Fibroblast of skin of right biceps (primary cell): Measurements from ENCODE around the gene DYSF.

Experiments
- DNase-seq: peaks from one replicate; pipeline ENCODE4 v3.0.0-alpha.2; 2013

Gene DYSF

GRCh38 chr2:71696381-71696780, 243.0 kb downstream of the DYSF start:
- DNase-seq: no peak

DNA sequence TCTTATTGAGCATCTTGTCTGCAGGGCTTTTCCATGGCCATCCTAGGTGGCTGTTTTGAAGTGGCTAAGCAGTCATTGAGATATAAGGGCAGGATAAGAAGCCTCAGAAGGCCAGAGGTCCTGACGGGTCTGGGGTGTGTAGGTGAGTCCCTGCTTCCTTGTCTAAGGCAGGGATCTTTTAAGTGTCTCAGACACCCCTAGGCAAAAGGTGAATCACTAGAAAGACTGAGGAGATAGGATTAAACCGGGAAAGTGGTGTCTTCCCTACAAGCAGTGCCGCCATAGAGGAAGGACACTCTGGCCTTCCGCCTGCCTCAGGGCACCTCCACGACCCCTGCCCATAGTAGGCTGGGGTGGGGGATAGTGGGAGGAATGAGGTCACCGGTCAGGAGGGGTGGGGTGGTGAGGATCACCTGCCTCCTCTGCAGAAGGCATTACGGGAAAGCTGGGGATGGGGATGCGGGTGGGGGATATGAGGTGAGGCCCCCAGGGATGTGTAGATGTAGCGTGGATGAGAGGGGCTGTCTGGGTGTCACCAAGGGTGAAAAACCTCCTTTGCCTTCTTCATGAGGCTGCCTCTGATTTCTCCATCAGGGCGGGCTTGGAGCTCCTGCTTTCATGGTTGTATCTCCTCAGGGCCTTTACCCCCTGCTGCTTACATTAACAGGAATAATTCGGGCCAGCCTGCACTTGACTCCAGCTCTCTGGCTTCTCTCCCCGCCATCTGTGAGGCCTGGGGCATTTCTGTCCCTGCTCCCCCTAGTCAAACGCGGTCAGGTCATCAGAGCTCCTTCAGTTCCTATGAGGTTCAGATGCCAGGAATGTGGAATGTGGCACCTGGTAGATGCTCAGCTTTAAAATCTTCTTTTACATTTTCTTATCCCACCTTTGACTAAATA, 244.0 kb downstream of the DYSF start:
- DNase-seq: no peak

GRCh38 chr2:71699428-71699827, 246.1 kb downstream of the DYSF start:
- no peak for DNase-seq

GRCh38 chr2:71700041-71700657, 246.8 kb downstream of the DYSF start:
- no peak for DNase-seq

DNA sequence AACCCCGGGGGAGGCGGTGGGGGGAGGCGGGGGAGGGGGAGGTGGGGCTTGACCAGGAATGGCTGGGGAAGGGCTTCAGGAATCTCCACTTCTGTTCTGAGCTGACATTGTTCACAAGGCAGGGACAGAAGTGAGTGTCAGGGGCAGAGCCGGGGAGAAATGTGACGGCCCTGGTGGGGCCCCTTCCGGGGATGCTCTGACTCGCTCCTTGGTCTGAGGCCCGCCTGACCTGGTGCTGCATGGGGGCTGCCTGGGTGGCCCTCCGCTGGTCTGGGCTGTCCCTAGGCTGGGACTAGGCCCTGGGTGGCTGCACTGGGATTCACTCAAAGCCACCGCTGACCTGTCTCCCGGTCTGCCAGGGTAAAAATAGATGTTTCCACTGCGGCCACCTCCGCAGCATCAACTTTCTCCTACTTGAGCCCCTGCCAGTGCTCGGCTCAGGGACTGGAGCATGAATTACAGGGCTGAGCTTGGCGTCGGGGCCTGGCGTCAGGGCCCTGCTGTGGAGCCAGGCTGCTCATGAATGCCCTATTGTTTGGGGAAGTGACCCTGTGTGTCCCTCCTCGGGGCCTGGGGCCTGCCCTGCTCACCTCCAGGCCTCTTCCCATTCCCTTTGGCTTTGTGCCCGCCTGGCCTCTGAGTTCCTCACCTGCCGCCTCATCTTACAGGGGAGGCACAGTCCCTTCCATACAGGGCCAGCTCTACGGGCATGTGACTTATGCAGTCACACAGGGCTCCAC, 247.5 kb downstream of the DYSF start:
- DNase-seq: peak; percentile 9

GRCh38 chr2:71702071-71702970, 249.0 kb downstream of the DYSF start:
- DNase-seq: no peak

GRCh38 chr2:71702971-71703898, 249.9 kb downstream of the DYSF start:
- no peak for DNase-seq

DNA sequence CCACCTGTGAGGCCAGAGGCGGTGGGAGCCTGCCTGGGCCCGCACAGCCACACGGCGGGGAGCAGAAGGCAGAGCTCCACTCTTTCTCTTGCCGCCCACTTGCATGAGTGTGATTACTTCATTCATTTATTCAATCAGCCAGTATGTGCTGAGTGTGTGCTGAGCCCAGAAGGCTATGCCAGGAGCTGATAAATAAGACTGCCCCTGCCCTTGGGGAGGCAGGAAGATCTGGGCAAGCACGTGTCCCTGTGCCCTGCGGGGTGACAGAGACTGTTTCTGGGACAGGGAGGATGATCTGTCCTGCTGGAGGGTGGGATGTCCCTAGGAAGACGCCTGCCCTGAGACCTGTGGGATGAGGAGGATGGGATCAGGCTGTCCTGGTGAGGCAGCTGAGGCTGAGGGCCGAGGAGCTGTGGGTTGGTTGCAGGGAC, 250.8 kb downstream of the DYSF start:
- no peak for DNase-seq

GRCh38 chr2:71704688-71705087, 251.3 kb downstream of the DYSF start:
- DNase-seq: no peak

DNA sequence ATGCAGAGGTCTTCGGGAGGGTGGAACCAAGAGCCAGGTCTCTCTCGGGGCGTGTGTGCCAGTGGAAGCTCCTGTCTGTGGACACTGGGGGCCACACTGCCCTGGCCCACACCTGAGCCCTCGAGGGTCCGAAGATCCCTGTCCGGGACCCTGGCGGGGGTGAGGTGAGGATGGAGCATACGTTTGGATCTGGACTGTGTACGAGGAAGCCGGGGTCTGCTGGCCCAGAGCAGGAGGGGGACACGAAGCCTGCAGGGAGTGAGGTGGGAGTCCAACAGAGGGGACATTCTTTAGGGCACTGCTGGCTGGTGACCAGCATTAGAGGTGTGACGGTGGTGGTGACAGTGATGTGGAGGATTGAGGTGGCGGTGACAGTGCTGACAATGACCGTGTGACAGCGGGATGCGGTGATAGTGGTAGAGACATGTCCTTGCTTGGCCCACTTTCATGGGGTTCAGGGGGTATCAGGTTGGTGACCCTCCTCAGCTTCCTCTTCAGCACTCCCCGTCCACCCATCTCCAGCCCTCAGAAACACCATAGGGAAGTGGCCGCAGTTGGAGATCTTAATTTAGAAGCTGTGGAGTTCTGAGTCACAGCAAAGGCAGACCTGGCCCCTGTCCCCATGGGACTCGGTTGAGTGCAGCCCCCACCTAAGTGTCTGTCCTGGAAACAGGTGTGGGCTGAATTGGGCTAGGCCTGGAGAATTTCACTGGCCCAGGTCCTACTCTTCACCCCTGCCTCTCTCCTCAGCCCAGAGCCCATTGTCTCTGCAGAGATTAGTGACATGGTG, 252.0 kb downstream of the DYSF start:
- DNase-seq: no peak

DNA sequence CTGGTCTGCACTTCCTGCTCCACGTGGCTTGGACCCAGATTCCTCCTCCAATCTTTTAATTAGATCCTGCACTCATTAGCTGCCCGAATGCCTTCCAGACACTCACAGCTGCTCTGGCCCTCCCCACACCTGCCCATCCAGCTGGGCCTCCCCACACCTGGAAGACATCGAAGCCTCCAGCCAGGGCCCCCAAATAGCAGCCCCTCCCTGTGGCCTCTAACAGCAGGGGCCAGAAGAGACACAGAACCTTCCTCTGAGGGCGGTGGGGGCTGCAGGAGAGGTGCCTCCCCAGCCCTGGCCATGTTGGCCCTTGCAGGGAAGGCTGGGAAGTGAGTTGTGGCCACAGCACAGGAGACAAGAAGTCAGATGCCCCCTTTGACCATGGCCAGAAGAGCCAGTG, 252.8 kb downstream of the DYSF start:
- DNase-seq: no peak

DNA sequence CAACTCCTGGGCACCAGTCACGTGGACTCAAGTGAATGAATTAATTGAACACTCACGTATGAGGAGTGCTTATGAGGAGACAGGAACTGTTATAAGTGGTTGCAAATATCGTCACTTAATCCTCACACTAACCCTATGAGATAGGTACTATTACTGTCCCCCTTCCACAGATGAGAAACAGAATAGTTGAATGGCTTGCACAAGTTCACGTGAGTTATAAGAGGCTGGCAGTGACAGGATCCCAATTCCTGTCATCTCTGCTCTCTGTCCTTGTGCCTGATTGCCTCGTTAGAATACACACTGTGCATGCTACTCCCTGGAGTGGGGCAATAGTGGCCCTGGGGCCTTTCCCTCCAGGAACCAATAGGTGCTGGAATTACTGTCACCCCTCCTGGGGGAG, 253.5 kb downstream of the DYSF start:
- no peak for DNase-seq

GRCh38 chr2:71710367-71711132, 257.2 kb downstream of the DYSF start:
- no peak for DNase-seq

- peak; percentile 68 for DNase-seq
Measured at GRCh38 chr2:71711133-71711855, 257.9 kb downstream of the DYSF start.

- no peak for DNase-seq
Measured at GRCh38 chr2:71712158-71712818, 258.9 kb downstream of the DYSF start.

GRCh38 chr2:71713581-71714580, 260.5 kb downstream of the DYSF start:
- no peak for DNase-seq

DNA sequence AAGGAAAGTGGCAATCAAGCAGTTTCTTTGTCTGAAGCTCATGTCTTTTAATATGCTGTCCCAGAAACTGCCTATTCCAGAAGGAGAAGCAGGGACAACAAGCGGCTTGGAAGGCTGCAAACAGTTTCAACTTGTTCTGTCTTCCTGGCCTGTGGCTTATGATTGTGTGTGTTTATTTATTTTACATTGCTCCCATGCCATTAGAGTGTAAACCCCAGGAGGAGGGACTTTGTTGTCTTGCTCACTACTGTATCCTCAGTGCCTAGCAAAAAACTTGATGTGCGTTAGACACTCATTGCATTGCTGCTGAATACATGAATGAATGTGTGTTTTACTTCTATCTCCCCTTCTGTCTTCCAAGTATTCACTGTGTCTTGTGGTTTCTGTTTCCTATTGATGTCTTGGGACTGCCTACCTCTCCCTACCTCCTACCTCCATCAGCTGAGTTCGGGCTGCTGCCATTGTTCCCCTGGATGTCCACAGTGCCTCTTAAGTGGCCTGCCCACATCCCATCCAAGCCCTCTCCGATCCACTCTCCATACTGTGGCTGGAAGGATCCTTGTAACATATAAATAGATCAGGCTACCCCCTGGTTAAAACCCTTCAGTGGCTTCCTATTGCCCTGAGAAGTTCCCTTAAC, 261.4 kb downstream of the DYSF start:
- no peak for DNase-seq
